Testis (tissue), 3 donors: Measurements from ENCODE around the gene CCR6. TPM values are rescaled to one million over a fixed set of nuclear protein-coding genes. Genes with fewer than 3 reads are reported as not detected.
"Not testable (repeated sequence)": the region's sequence is repeated elsewhere in the genome, so short reads cannot be mapped to it uniquely, and the experiment has no call there.

Experiments used
- DNase-seq: peaks from one replicate; pipeline ENCODE4 v3.0.0-alpha.2; 2019
- H3K27ac ChIP-seq, 2 donors: fragments of 200-600 bp; sonication (generic); one replicate each; pipeline ENCODE4 v1.5.1; 2019
- H3K27me3 ChIP-seq: fragments of 200-600 bp; sonication (generic); one replicate; pipeline ENCODE4 v1.5.1; 2019
- H3K36me3 ChIP-seq: fragments of 200-600 bp; sonication (generic); one replicate; pipeline ENCODE4 v1.5.1; 2017; ENCODE audit warnings: low read depth; ENCODE audit errors: missing control alignments
- H3K4me1 ChIP-seq: fragments of 200-600 bp; sonication (generic); one replicate; pipeline ENCODE4 v1.5.1; 2019
- H3K4me3 ChIP-seq, 2 donors: fragments of 200-600 bp; sonication (generic); one replicate each; pipeline ENCODE4 v1.5.1; 2017 to 2019
- H3K9me3 ChIP-seq: fragments of 200-600 bp; sonication (generic); one replicate; pipeline ENCODE4 v1.5.1; 2017
- POLR2A ChIP-seq: fragments of 450-650 bp; IDR thresholded peaks from one replicate; pipeline ENCODE4 v1.6.1; 2017; ENCODE audit warnings: antibody characterized with exemption, mild to moderate bottlenecking, moderate library complexity
- WGBS, 2 donors: methylation state at CpG; one replicate each; pipeline ENCODE4 v1.1.5; 2018; 5-methylcytosine and 5-hydroxymethylcytosine counted together
- intact Hi-C: fragments of 100-400 bp; cut with DNase I; formaldehyde crosslinking; loops from one replicate; pipeline ENCODE4 v1.15.1; 2023; ENCODE audit warnings: low total_unique reads
- polyA plus RNA-seq: library from polyadenylated mRNA; stranded (reverse); fragments of 350-450 nt; fragmentation: Illumina TruSeq; extraction: RNeasy Lipid Tissue Mini Kit (QIAGEN cat#74804); gene quantifications from one replicate; pipeline ENCODE4 v1.2.3, GENCODE V29; 2014; ENCODE audit warnings: low read depth, low replicate concordance; ENCODE audit not compliant: insufficient read depth
- total RNA-seq, 2 donors: library from RNA; depleted of rRNA; stranded (reverse); fragments of >200 nt; gene quantifications; one replicate each; pipeline ENCODE4 v1.2.3, GENCODE V29; 2016
- TF ChIP-seq, protein P1 (sequence below), 3 experiments: fragments of 450-650 bp in 2 of 3; fragments of 200-600 bp in 1 of 3; sonication (generic) in 1 of 3; IDR thresholded peaks; one replicate each; pipeline ENCODE4 v1.5.1; 2016 to 2019; ENCODE audit warnings: antibody characterized with exemption in 3 of 3, mild to moderate bottlenecking in 2 of 3, moderate library complexity in 1 of 3

Gene CCR6
- total and polyA plus RNA-seq, 3 donors from 2014 or later: 0.87 to 5.3 TPM; not detected in 1

GRCh38 chr6:167079853-167080297 lies 43.0 kb upstream of the CCR6 start:
- no peaks in the 10 kb centered on the region for H3K27me3 ChIP-seq
- WGBS, 2 donors: 86 to 89% methylated on average over 11 of the region's 11 CpGs
- intact Hi-C loops: no loop called here
- TF ChIP-seq, protein P1, sequence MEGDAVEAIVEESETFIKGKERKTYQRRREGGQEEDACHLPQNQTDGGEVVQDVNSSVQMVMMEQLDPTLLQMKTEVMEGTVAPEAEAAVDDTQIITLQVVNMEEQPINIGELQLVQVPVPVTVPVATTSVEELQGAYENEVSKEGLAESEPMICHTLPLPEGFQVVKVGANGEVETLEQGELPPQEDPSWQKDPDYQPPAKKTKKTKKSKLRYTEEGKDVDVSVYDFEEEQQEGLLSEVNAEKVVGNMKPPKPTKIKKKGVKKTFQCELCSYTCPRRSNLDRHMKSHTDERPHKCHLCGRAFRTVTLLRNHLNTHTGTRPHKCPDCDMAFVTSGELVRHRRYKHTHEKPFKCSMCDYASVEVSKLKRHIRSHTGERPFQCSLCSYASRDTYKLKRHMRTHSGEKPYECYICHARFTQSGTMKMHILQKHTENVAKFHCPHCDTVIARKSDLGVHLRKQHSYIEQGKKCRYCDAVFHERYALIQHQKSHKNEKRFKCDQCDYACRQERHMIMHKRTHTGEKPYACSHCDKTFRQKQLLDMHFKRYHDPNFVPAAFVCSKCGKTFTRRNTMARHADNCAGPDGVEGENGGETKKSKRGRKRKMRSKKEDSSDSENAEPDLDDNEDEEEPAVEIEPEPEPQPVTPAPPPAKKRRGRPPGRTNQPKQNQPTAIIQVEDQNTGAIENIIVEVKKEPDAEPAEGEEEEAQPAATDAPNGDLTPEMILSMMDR (IDR thresholded peaks at IDR 0.05): no peak
- TF ChIP-seq POLR2A: no peak
- no peak overlapping the region for H3K4me3 ChIP-seq
- H3K27ac ChIP-seq: no peak overlapping the region
- H3K36me3 ChIP-seq: no peaks in the 10 kb centered on the region
- H3K4me1 ChIP-seq: no peaks in the 10 kb centered on the region
- no peak for DNase-seq
- no peaks in the 10 kb centered on the region for H3K9me3 ChIP-seq

DNA sequence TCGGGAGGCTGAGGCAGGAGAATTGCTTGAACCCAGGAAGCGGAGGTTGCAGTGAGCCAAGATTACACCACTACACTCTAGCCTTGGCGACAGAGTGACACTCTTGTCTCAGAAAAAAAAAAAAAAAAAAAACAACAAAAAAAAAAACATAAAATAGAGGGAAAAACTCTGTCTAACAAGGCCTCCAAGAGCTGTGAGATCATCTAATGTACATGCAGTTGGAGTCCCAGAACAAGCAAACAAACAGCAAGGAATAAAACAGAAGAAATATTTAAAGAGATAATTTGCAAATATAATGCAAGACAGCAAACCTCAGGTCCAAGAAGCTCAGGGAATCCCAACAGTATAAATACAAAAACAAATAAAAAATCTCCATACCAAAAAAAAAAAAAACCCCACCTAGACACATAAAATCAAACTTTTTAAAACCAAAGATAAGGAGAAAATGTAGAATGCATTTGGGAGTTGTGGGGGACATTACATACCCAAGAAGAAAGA lies 35.0 kb upstream of the CCR6 start:
- H3K27ac ChIP-seq: no peak overlapping the region
- H3K4me3 ChIP-seq: no peak overlapping the region
- H3K27me3 ChIP-seq: no peaks in the 10 kb centered on the region
- H3K36me3 ChIP-seq: no peaks in the 10 kb centered on the region
- TF ChIP-seq, protein P1 (IDR thresholded peaks at IDR 0.05): no peak
- TF ChIP-seq POLR2A: no peak
- 85 to 91% methylated on average over 3 of the region's 3 CpGs for WGBS, 2 donors
- intact Hi-C loops: no loop called here
- DNase-seq: no peak
- H3K4me1 ChIP-seq: no peaks in the 10 kb centered on the region
- no peaks in the 10 kb centered on the region for H3K9me3 ChIP-seq

GRCh38 chr6:167088741-167089140 lies 34.2 kb upstream of the CCR6 start:
- DNase-seq, H3K27ac ChIP-seq, H3K4me1 ChIP-seq, H3K9me3 ChIP-seq, H3K36me3 ChIP-seq, H3K4me3 ChIP-seq, intact Hi-C loops, H3K27me3 ChIP-seq: not testable (repeated sequence)

- H3K27me3 ChIP-seq: no peaks in the 10 kb centered on the region
- 95% methylated on average over 10 to 11 of the region's 11 CpGs for WGBS, 2 donors
- DNase-seq: no peak
- no peak overlapping the region for H3K4me3 ChIP-seq
- H3K4me1 ChIP-seq: no peaks in the 10 kb centered on the region
- intact Hi-C loops: no loop called here
- TF ChIP-seq, protein P1 (IDR thresholded peaks at IDR 0.05): no peak
- TF ChIP-seq POLR2A: no peak
- H3K36me3 ChIP-seq: no peaks in the 10 kb centered on the region
- H3K9me3 ChIP-seq: no peaks in the 10 kb centered on the region
- H3K27ac ChIP-seq: no peak overlapping the region
These were observed 33.4 kb upstream of the CCR6 start for GRCh38 chr6:167089243-167090142.

GRCh38 chr6:167090171-167090570 lies 32.7 kb upstream of the CCR6 start:
- Histone ChIP-seq H3K9me3 (no peaks in the 10 kb centered on the region), H3K36me3 (no peaks in the 10 kb centered on the region), H3K4me1 (no peaks in the 10 kb centered on the region), H3K27me3 (no peaks in the 10 kb centered on the region), H3K4me3 (no peak overlapping the region), H3K27ac (no peak overlapping the region)
- intact Hi-C loops: no loop called here
- TF ChIP-seq, protein P1 (IDR thresholded peaks at IDR 0.05): no peak
- TF ChIP-seq POLR2A: no peak
- 87 to 89% methylated on average over 4 of the region's 4 CpGs for WGBS, 2 donors
- no peak for DNase-seq
